Lower leg skin (tissue), 4 donors: ENCODE data around the gene ARHGAP22. TPM values are rescaled to one million over a fixed set of nuclear protein-coding genes. Genes with fewer than 3 reads are reported as not detected.

Experiments used
- DNase-seq, 2 donors: peaks; one replicate each; pipeline ENCODE4 v3.0.0-alpha.2; 2019; ENCODE audit warnings: low spot score in 2 of 2
- H3K4me3 ChIP-seq: fragments of 200-600 bp; sonication (generic); 2 replicates; pipeline ENCODE4 v1.5.1; 2017; ENCODE audit warnings: mild to moderate bottlenecking, low read depth; ENCODE audit not compliant: poor library complexity, severe bottlenecking
- CTCF ChIP-seq, 3 donors: fragments of 450-650 bp; IDR thresholded peaks; one replicate each; pipeline ENCODE4 v1.5.1; 2016; ENCODE audit warnings: antibody characterized with exemption in 3 of 3, mild to moderate bottlenecking in 3 of 3, moderate library complexity in 2 of 3
- POLR2A ChIP-seq, 2 donors: fragments of 450-650 bp; IDR thresholded peaks; one replicate each; pipeline ENCODE4 v1.6.1; 2016 to 2017; ENCODE audit warnings: antibody characterized with exemption in 2 of 2, mild to moderate bottlenecking in 1 of 2, moderate library complexity in 1 of 2
- whole genome bisulfite sequencing, 2 donors: methylation state at CpG; one replicate each; pipeline ENCODE4 v1.1.5; 2018; 5-methylcytosine and 5-hydroxymethylcytosine counted together
- intact Hi-C: fragments of 100-400 bp; cut with DNase I; formaldehyde crosslinking; loops from one replicate; pipeline ENCODE4 v1.15.0; 2023; ENCODE audit warnings: low total_unique reads
- total RNA-seq, 4 donors: library from RNA; depleted of rRNA; stranded (reverse); fragments of >200 nt; gene quantifications; one replicate each; pipeline ENCODE4 v1.1.0, GENCODE V29; 2016

ARHGAP22 gene
- total RNA-seq, 4 donors from 2014 or later: 0.46 to 3.0 (median 1.4) TPM

DNA sequence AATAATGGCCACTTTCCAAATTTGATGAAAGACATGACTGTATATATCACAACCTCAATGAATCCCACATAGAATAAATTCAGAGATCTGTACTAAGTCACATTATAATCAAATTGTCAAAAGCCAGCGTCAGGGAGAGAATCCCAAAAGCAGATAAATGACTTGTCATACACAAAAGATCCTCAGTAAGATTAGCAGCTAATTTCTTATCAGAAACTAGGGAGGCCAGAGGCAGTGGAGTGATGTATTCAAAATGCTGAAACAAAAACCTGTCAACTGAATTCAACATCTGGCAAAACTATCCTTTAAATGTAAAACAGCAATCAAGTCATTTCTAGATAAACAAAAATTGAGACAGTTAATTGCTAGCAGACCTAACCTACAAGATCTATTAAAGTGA, 11.6 kb upstream of the ARHGAP22 start:
- TF ChIP-seq POLR2A (IDR thresholded peaks at IDR 0.05): no peak
- no peak for TF ChIP-seq CTCF (IDR thresholded peaks at IDR 0.05)
- intact Hi-C loops: no loop called here
- WGBS, 2 donors: 62 to 70% methylated on average over 1 of the region's 1 CpG
- no peak overlapping the region for H3K4me3 ChIP-seq
- DNase-seq: no peak

- intact Hi-C loops: no loop called here
- TF ChIP-seq CTCF (IDR thresholded peaks at IDR 0.05) (no peak), POLR2A (IDR thresholded peaks at IDR 0.05) (no peak)
- WGBS, 2 donors: 54 to 56% methylated on average over 2 of the region's 2 CpGs
- no peak overlapping the region for H3K4me3 ChIP-seq
- peak in 1 of 2 donors; percentile 28 for DNase-seq
Measured at GRCh38 chr10:48614481-48615390, 9.9 kb upstream of the ARHGAP22 start.

- no peak overlapping the region for H3K4me3 ChIP-seq
- intact Hi-C loops: no loop called here
- no peak for TF ChIP-seq CTCF (IDR thresholded peaks at IDR 0.05)
- WGBS, 2 donors: 96 to 97% methylated on average over 2 of the region's 2 CpGs
- no peak for DNase-seq
Measured at GRCh38 chr10:48613016-48613415, 8.1 kb upstream of the ARHGAP22 start.

GRCh38 chr10:48612236-48612943, 7.5 kb upstream of the ARHGAP22 start:
- no peak overlapping the region for H3K4me3 ChIP-seq
- 65 to 80% methylated on average over 3 of the region's 3 CpGs for WGBS, 2 donors
- intact Hi-C loops: no loop called here
- TF ChIP-seq CTCF (IDR thresholded peaks at IDR 0.05) (no peak), POLR2A (IDR thresholded peaks at IDR 0.05) (no peak)
- peak in 1 of 2 donors; percentile 59 for DNase-seq

DNA sequence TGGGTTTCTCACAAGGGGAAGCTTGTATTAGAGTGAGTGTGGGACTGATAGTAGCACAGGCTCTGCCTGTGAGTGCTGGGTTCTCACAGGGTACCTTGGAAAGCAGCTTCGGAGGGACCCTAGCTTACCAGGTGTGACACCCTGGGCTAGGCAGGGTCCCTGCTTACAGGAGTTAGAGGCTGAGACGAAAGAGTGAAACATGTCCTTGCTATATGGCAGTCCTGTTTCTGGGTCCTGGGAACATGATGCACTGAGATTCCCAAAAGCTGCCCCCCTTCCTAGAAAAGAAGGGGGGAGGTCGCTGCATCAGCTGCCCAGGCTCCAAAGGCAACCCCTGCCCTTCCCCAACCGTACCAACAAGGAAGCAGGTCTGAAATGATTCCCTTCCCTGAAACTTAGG, 6.3 kb upstream of the ARHGAP22 start:
- intact Hi-C loops: no loop called here
- WGBS, 2 donors: 78 to 80% methylated on average over 4 of the region's 4 CpGs
- TF ChIP-seq POLR2A (IDR thresholded peaks at IDR 0.05): no peak
- TF ChIP-seq CTCF (IDR thresholded peaks at IDR 0.05): no peak
- DNase-seq: no peak
- H3K4me3 ChIP-seq: no peak overlapping the region
